Measurements from ENCODE around the gene CX3CL1. TPM values are rescaled to one million over a fixed set of nuclear protein-coding genes. Genes with fewer than 3 reads are reported as not detected.

The CX3CL1 gene
- total and polyA plus RNA-seq, 2 of the 4 experiments (the other 2 are of a cell fraction), result 0.18 to 0.77 TPM

DNA sequence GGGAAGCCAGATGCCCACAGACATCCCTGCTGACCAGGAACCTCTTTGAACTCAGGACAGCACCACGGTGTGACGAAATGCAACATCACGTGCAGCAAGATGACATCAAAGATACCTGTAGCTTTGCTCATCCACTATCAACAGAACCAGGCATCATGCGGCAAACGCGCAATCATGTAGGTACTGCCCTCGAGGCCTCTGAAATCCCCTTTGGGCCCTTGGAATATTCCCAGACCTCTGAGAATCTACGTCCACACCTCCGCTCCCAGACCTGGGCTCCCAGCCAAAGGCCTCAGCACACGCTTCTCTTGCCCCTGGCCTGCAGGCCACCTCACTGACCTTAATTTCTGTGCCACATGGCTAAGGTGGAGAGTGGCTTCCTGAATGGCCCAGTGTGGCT, 7.3 kb downstream of the CX3CL1 start:
- no peak overlapping the region for H2BK20ac ChIP-seq (ENCODE audit: low read depth, low read length)
- H3K56ac ChIP-seq (ENCODE audit: extremely low read depth, insufficient read depth, low read length), result no peak overlapping the region
- H3K27me3 ChIP-seq (ENCODE audit: control insufficient read depth, insufficient read depth, low read length), result peaks cover 9% of the 10 kb centered on the region
- in situ Hi-C loops (cut with MboI; ENCODE audit: low sequenced_read_pairs) (no loop called here), dilution Hi-C loops (cut with HindIII; ENCODE audit: low sequenced_read_pairs, unreplicated experiment) (no loop called here), intact Hi-C loops (cut with micrococcal nuclease) (no loop called here)
- peaks cover 7% of the 10 kb centered on the region; the same call in 1 of the 2 replicates for H3K4me1 ChIP-seq (ENCODE audit: control insufficient read depth, insufficient read depth, low read length)
- H3K79me1 ChIP-seq (ENCODE audit: low read depth in 1 of 2, low read length in 2 of 2), result no peaks in the 10 kb centered on the region
- H3K14ac ChIP-seq (replicated peaks; ENCODE audit: low read depth, low read length), result no peak overlapping the region
- no peak overlapping the region for H3K18ac ChIP-seq (ENCODE audit: low read depth, low read length)
- H3K9me1 ChIP-seq (ENCODE audit: insufficient read depth, low read length), result no peaks in the 10 kb centered on the region
- H4K91ac ChIP-seq (ENCODE audit: insufficient read depth, low read depth, low read length), result no peak overlapping the region
- no peak overlapping the region for H2AK9ac ChIP-seq (replicated peaks; ENCODE audit: low read depth, low read length, poor library complexity)
- H3K4me3 ChIP-seq (ENCODE audit: insufficient read depth, low read depth, low read length), result no peak overlapping the region
- peak overlapping the region; percentile 1; the same call in 1 of the 2 replicates for H2AK5ac ChIP-seq (ENCODE audit: low read depth, low read length)
- H2BK15ac ChIP-seq (ENCODE audit: low read depth, low read length), result no peak overlapping the region; the same call in 2 of the 3 replicates
- H4K8ac ChIP-seq (ENCODE audit: low read depth in 2 of 2, low read length in 2 of 2), result no peak overlapping the region
- H4K20me1 ChIP-seq (ENCODE audit: insufficient read depth, low read length), result no peaks in the 10 kb centered on the region
- H3K4ac ChIP-seq (ENCODE audit: low read depth, low read length), result no peak overlapping the region
- no peak overlapping the region for H3K27ac ChIP-seq (ENCODE audit: insufficient read depth, low read length)
- ATAC-seq (ENCODE audit: low read depth), result no peak
- TF ChIP-seq BHLHE40 (IDR thresholded peaks at IDR 0.05; ENCODE audit: low read depth, low read length) (no peak), POLR2A (IDR thresholded peaks at IDR 0.05; ENCODE audit: low read depth, low read length) (no peak)
- H3K23ac ChIP-seq (ENCODE audit: low read depth, low read length), result no peak overlapping the region
- H2BK120ac ChIP-seq (ENCODE audit: low read depth, low read length), result no peak overlapping the region
- H3K9ac ChIP-seq (ENCODE audit: low read depth, low read length), result no peak overlapping the region
- POLR2A ChIA-PET (ENCODE audit: unreplicated experiment), result no interaction called here
- 96% methylated on average over 6 of the region's 10 CpGs; no CpG with 5 or more reads in 1 of the 2 experiments for WGBS, 2 experiments (ENCODE audit: extremely low coverage in 2 of 2, insufficient read length in 1 of 2)
- no peaks in the 10 kb centered on the region for H3K36me3 ChIP-seq (ENCODE audit: control insufficient read depth, insufficient read depth, low read length)
- CTCF ChIA-PET, result no interaction called here
- DNase-seq, result no peak
- no peak overlapping the region for H2BK5ac ChIP-seq (ENCODE audit: low read depth, low read length, poor library complexity, severe bottlenecking)
- no peak overlapping the region for H4K5ac ChIP-seq (ENCODE audit: low read depth, low read length)
- BruUV-seq (replicated peaks), result no TSS peak
- H2AFZ ChIP-seq (replicated peaks; ENCODE audit: low read length, poor library complexity), result no peak overlapping the region
- H3K4me2 ChIP-seq (ENCODE audit: low read depth, low read length), result no peak overlapping the region
- H3K9me3 ChIP-seq (ENCODE audit: control insufficient read depth, insufficient read depth, low read length), result no peaks in the 10 kb centered on the region
